Activated naive CD8-positive, alpha-beta T cell treated with anti-CD3 and anti-CD28 coated beads, Interleukin-2, amount 50 U/mL, for 24 hours (primary cell): ENCODE measurements around the gene FMO3.

Experiments
- ATAC-seq: fragments of 150-1000 bp; cut with Tn5 transposase; one replicate; pipeline ENCODE4 v1.10.0; 2021
- DNase-seq: peaks from one replicate; pipeline ENCODE4 v3.0.0; 2021
- H3K27ac Mint-ChIP-seq: one replicate; pipeline ENCODE4 v1.8.0; 2021; ENCODE audit warnings: mild to moderate bottlenecking, mixed read lengths
- H3K27me3 Mint-ChIP-seq: one replicate; pipeline ENCODE4 v1.8.0; 2021; ENCODE audit warnings: mixed read lengths
- H3K36me3 Mint-ChIP-seq: one replicate; pipeline ENCODE4 v1.8.0; 2021; ENCODE audit warnings: low read depth, mixed read lengths
- H3K4me1 Mint-ChIP-seq: one replicate; pipeline ENCODE4 v1.8.0; 2021; ENCODE audit warnings: mixed read lengths
- H3K4me3 Mint-ChIP-seq: one replicate; pipeline ENCODE4 v1.8.0; 2021; ENCODE audit warnings: mild to moderate bottlenecking, moderate library complexity, mixed read lengths
- H3K9me3 Mint-ChIP-seq: one replicate; pipeline ENCODE4 v1.8.0; 2021; ENCODE audit warnings: mixed read lengths

FMO3 gene

GRCh38 chr1:171128463-171128862 lies 37.8 kb downstream of the FMO3 start:
- H3K9me3 Mint-ChIP-seq: peaks cover 12% of the 10 kb centered on the region
- H3K4me1 Mint-ChIP-seq: no peaks in the 10 kb centered on the region
- H3K4me3 Mint-ChIP-seq: no peak overlapping the region
- H3K27ac Mint-ChIP-seq: no peak overlapping the region
- no peak for ATAC-seq
- no peaks in the 10 kb centered on the region for H3K36me3 Mint-ChIP-seq
- DNase-seq: no peak
- peaks cover 12% of the 10 kb centered on the region for H3K27me3 Mint-ChIP-seq

DNA sequence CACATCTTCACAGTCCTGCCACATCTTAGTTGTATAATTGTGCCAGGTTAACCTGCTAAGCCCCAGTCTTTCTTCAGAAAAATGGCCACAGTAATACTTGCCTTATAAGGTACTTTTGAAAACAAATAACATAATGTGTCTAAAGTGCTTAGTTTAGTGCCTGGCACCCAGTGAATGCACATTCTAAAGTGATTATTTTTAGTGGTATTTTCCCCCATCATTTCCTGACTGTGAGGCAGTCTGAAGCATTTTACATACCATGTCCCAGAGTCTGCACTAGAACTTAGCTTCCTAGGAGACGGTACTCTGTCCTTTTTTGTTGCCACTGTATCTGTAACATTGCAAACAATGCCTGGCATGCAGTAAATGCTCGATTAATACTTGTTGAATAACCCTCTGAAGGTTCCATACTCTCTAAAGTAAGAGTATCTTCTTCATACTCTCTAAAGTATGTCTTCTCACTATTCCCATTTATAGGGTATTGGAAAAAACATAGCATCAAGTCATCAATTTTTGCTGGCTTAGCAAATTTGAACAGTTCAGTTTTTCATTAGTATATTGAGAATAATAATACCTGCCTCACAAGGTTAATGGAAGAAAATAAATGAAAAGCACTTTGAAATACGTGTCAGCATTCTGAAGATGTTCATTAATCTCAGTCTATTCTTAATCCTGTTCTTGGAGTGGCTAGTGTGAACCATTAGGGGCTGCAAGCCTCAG lies 43.7 kb downstream of the FMO3 start:
- no peak overlapping the region for H3K4me3 Mint-ChIP-seq
- H3K36me3 Mint-ChIP-seq: no peaks in the 10 kb centered on the region
- no peaks in the 10 kb centered on the region for H3K4me1 Mint-ChIP-seq
- no peak overlapping the region for H3K27ac Mint-ChIP-seq
- ATAC-seq (no peak), DNase-seq (no peak)
- peaks cover 7% of the 10 kb centered on the region for H3K27me3 Mint-ChIP-seq
- H3K9me3 Mint-ChIP-seq: peaks cover 3% of the 10 kb centered on the region

- H3K4me1 Mint-ChIP-seq: no peaks in the 10 kb centered on the region
- DNase-seq: no peak
- ATAC-seq: no peak
- no peak overlapping the region for H3K4me3 Mint-ChIP-seq
- H3K27me3 Mint-ChIP-seq: peaks cover 2% of the 10 kb centered on the region
- no peak overlapping the region for H3K27ac Mint-ChIP-seq
- no peaks in the 10 kb centered on the region for H3K9me3 Mint-ChIP-seq
- no peaks in the 10 kb centered on the region for H3K36me3 Mint-ChIP-seq
These were observed 46.9 kb downstream of the FMO3 start for GRCh38 chr1:171137580-171137979.

GRCh38 chr1:171138980-171139379 lies 48.3 kb downstream of the FMO3 start:
- no peak for DNase-seq
- Mint-ChIP-seq H3K27me3 (peaks cover 2% of the 10 kb centered on the region), H3K36me3 (no peaks in the 10 kb centered on the region), H3K4me1 (no peaks in the 10 kb centered on the region), H3K9me3 (no peaks in the 10 kb centered on the region), H3K4me3 (no peak overlapping the region), H3K27ac (no peak overlapping the region)
- ATAC-seq: no peak

DNA sequence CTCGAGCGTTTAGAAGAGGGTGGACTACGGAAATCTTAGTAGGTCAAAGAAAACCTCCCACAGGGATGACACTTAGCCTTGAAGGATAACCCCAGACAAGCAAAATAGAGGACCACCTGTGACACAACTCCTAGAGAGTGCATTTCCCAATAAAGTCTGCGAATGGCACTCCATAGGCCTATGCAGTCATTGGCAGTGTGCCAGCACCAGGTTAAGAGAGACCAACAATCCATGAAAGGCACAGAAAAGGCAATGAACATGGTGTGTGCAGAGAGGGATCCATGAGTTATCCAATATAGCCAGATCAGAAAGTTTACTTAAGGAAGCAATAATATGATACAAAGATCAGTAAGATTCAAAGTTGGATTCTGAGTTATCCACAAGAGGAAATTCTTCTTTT lies 49.2 kb downstream of the FMO3 start:
- H3K4me3 Mint-ChIP-seq: no peak overlapping the region
- no peaks in the 10 kb centered on the region for H3K9me3 Mint-ChIP-seq
- H3K4me1 Mint-ChIP-seq: no peaks in the 10 kb centered on the region
- no peaks in the 10 kb centered on the region for H3K36me3 Mint-ChIP-seq
- peaks cover 2% of the 10 kb centered on the region for H3K27me3 Mint-ChIP-seq
- DNase-seq (no peak), ATAC-seq (no peak)
- H3K27ac Mint-ChIP-seq: no peak overlapping the region

DNA sequence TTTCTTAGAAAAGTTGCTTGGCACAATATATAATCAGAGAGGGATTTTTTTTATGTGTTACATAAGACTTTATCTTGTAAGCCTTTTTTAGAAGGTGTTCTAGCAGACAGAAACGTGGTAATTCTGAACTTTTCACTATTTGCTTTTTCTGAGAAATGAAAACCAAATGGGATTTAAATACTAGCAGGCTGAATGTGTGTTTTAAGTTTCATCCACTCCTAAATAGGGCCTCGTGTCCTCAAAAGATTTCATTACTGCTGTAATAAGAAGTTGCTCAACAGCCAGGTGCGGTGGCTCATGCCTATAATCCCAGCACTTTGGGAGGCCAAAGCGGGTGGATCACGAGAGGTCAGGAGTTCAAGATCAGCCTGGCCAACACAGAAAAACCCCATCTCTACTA lies 49.7 kb downstream of the FMO3 start:
- H3K36me3 Mint-ChIP-seq: no peaks in the 10 kb centered on the region
- peaks cover 2% of the 10 kb centered on the region for H3K27me3 Mint-ChIP-seq
- H3K4me3 Mint-ChIP-seq: no peak overlapping the region
- no peak overlapping the region for H3K27ac Mint-ChIP-seq
- ATAC-seq: no peak
- DNase-seq: no peak
- no peaks in the 10 kb centered on the region for H3K9me3 Mint-ChIP-seq
- H3K4me1 Mint-ChIP-seq: no peaks in the 10 kb centered on the region

DNA sequence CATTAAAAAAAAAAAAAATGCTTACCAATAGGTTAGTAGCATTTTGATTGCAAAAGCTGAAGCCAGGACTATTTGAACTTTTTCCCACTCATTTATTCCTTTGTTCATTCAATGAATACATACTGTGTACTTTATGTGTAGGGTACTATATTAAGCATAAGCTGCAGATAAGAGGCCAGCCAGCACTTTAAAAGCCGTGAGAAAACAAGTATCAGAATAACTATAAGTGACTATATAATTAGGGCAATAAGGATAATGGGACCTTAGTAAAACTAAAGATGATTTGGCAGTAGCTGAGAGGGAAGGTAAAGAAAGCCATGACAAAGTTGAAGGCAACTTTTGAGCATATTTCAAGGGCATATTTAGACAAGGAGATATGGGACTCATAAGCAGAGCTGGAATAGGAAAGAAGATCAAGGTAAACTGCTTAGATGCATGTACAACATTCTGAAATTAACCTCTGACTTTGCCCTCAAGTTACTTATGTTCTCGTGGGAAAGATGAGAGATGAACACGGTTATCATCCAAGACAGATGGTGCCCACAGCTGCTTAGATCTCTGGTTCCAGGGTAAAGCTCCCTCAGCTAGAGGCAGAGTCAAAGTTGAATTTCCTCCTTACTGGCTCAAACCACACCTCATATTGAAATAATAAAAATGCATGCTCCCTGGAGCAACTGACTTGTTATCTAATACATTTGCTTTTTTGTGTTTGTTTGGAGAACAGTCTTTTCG lies 50.4 kb downstream of the FMO3 start:
- Mint-ChIP-seq H3K27me3 (peaks cover 2% of the 10 kb centered on the region), H3K4me1 (no peaks in the 10 kb centered on the region), H3K9me3 (no peaks in the 10 kb centered on the region), H3K27ac (no peak overlapping the region), H3K36me3 (no peaks in the 10 kb centered on the region), H3K4me3 (no peak overlapping the region)
- DNase-seq (no peak), ATAC-seq (no peak)

- no peaks in the 10 kb centered on the region for H3K4me1 Mint-ChIP-seq
- no peaks in the 10 kb centered on the region for H3K36me3 Mint-ChIP-seq
- H3K27ac Mint-ChIP-seq: no peak overlapping the region
- ATAC-seq (no peak), DNase-seq (no peak)
- H3K4me3 Mint-ChIP-seq: no peak overlapping the region
- peaks cover under 1% of the 10 kb centered on the region for H3K27me3 Mint-ChIP-seq
- no peaks in the 10 kb centered on the region for H3K9me3 Mint-ChIP-seq
These were observed 51.1 kb downstream of the FMO3 start for GRCh38 chr1:171141688-171142415.

- ATAC-seq: no peak
- Mint-ChIP-seq H3K27ac (no peak overlapping the region), H3K4me3 (no peak overlapping the region), H3K36me3 (no peaks in the 10 kb centered on the region), H3K27me3 (no peaks in the 10 kb centered on the region), H3K9me3 (no peaks in the 10 kb centered on the region), H3K4me1 (no peaks in the 10 kb centered on the region)
- no peak for DNase-seq
These were observed 52.0 kb downstream of the FMO3 start for GRCh38 chr1:171142416-171143385.

DNA sequence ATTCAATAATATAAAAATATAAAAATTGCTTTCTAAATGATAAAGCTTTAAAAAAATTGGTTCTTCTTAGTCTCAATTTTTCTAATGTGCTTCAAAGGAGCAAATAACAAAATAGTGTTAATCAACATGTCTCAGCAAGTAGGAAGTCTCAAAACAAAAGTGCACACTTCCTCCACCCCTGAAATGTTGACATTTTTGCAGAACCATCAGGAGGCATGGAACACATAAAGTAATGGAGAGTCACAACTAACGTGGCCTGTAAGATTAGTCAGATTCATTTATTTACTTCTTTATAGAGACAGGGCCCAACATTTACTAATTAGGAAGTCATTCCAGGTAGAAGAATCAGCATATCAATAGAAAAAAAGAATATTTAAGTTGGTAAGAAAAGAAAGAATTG lies 59.5 kb downstream of the FMO3 start:
- no peak for ATAC-seq
- DNase-seq: no peak
- Mint-ChIP-seq H3K4me3 (no peak overlapping the region), H3K27me3 (peaks cover 3% of the 10 kb centered on the region), H3K36me3 (no peaks in the 10 kb centered on the region), H3K4me1 (no peaks in the 10 kb centered on the region), H3K9me3 (no peaks in the 10 kb centered on the region), H3K27ac (no peak overlapping the region)

- Mint-ChIP-seq H3K27me3 (peaks cover 5% of the 10 kb centered on the region), H3K4me1 (no peaks in the 10 kb centered on the region), H3K4me3 (no peak overlapping the region), H3K9me3 (no peaks in the 10 kb centered on the region), H3K36me3 (no peaks in the 10 kb centered on the region), H3K27ac (no peak overlapping the region)
- no peak for ATAC-seq
- DNase-seq: no peak
These were observed 61.8 kb downstream of the FMO3 start for GRCh38 chr1:171152549-171152948.

DNA sequence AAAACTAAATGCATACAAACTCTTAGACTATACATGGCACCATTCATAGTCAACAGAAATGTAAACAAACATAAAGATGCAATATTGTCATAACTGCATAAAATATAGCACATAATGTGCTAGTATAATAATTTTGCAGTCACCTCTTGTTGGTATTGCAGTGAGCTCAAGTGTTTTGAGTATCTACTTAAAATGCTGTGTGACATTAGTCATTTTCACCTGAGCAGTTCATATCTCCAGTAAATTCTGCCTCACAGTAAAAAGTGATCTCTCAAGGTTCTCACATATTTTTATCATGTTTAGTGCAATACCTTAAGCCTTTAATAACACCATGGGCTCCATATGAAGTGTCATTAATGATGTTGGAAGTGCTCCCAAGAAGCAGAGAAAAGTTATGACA lies 64.8 kb downstream of the FMO3 start:
- DNase-seq (no peak), ATAC-seq (no peak)
- Mint-ChIP-seq H3K4me3 (no peak overlapping the region), H3K27ac (no peak overlapping the region), H3K4me1 (no peaks in the 10 kb centered on the region), H3K36me3 (no peaks in the 10 kb centered on the region), H3K27me3 (peaks cover 10% of the 10 kb centered on the region), H3K9me3 (no peaks in the 10 kb centered on the region)

DNA sequence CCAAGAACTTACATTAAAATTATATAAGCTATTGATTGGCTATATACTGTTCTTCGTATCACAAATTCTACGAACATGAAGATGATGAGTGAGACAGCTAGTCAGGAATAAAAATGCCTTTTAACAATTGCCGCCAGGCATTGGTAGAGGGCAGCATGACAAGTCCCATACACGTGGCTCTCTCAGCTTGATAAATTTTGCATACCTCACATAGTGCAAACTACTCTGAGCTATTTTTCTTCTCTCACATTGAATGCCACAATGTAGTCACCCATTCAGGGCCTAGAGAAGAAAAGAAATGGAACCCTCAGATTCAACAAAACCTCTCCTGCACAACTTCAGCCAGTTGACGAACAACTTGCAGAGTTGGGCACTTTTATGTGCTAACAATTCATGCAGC lies 67.4 kb downstream of the FMO3 start:
- Mint-ChIP-seq H3K9me3 (no peaks in the 10 kb centered on the region), H3K36me3 (no peaks in the 10 kb centered on the region), H3K4me1 (no peaks in the 10 kb centered on the region), H3K27me3 (peaks cover 10% of the 10 kb centered on the region), H3K27ac (no peak overlapping the region), H3K4me3 (no peak overlapping the region)
- DNase-seq (no peak), ATAC-seq (no peak)

DNA sequence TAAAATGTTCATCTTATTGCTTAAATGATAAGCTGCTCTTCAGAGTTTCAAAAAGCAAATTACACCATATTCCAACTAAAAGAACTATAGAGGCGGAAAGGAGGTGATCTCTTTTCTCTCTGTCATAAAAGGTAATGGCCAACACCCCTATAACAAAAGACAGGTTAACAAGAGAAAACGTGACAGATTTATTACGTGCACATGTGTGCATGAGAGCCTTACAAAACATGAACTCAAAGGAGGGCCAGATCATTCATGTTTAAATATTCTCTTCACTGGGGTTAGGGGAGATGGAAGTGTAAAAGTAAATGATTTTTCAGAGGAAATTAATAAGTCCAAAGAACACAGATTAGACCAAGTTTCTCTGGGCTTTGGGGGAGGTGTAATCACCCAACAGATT lies 67.8 kb downstream of the FMO3 start:
- H3K27me3 Mint-ChIP-seq: peaks cover 10% of the 10 kb centered on the region
- no peaks in the 10 kb centered on the region for H3K4me1 Mint-ChIP-seq
- H3K36me3 Mint-ChIP-seq: no peaks in the 10 kb centered on the region

More for the DNA sequence above, 67.8 kb downstream of the FMO3 start:
- Mint-ChIP-seq H3K9me3 (no peaks in the 10 kb centered on the region), H3K27ac (no peak overlapping the region), H3K4me3 (no peak overlapping the region)
- ATAC-seq: no peak
- no peak for DNase-seq
